ENCODE data around the gene RAP1GDS1. TPM values are rescaled to one million over a fixed set of nuclear protein-coding genes. Genes with fewer than 3 reads are reported as not detected.
A peak's percentile ranks its signal among the peaks of the same experiment; 100 is the strongest.

Gene RAP1GDS1
- polyA plus RNA-seq, 1 donor (not counting 4 experiments of a cell fraction or from before 2014, with no cell fraction given) = 58.1 TPM

DNA sequence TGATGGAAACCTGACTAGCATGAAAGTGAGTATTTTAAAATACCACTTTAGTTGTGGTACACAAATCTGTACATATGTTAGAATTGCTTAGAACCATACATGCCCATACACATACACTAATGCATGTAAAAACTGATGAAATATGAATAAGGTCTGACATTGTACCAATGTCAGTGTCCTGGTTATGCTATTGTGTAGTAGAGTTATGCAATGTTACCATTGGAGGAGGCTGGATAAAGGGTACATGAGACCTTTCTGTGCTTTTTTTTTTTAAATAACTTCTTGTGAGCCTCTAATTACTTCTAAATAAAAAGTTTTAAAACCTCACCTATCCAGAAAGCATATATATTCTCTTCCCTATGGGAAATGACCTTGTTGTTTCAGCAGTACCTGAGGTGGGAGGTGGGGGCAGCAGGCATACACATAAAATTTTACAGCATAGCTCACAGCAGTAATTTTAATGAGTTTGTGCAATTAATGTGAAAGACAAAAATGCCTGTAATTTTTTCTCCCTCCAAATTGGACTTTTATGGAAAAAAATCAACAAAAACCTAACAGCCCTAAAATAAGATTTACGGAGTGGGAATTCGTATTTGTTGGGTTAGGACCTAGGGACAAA, 97.6 kb downstream of the RAP1GDS1 start:
- Histone ChIP-seq H3K4me1 (ENCODE audit: control insufficient read depth, extremely low read depth, insufficient read depth, low read length) (peaks cover 9% of the 10 kb centered on the region), H4K20me1 (ENCODE audit: control insufficient read depth, extremely low read depth, insufficient read depth, low read length) (no peaks in the 10 kb centered on the region), H3K9ac (ENCODE audit: control insufficient read depth, extremely low read depth, insufficient read depth, low read length) (no peak overlapping the region), H3K27ac (ENCODE audit: control insufficient read depth, insufficient read depth, low read length) (no peak overlapping the region), H3K36me3 (ENCODE audit: control insufficient read depth in 2 of 2, extremely low read depth in 1 of 2, insufficient read depth in 2 of 2, low read length in 2 of 2) (no peaks in the 10 kb centered on the region), H3K9me1 (ENCODE audit: control insufficient read depth, extremely low read depth, insufficient read depth, low read length) (no peaks in the 10 kb centered on the region), H3K4me2 (ENCODE audit: control insufficient read depth, extremely low read depth, insufficient read depth, low read depth, low read length) (no peak overlapping the region), H3K4me3 (ENCODE audit: control insufficient read depth in 2 of 3, extremely low read depth in 1 of 3, insufficient read depth in 2 of 3, low read depth in 1 of 3, low read length in 3 of 3) (no peak overlapping the region), H3K9me3 (ENCODE audit: control insufficient read depth, low read depth, low read length) (no peaks in the 10 kb centered on the region), H3K79me2 (ENCODE audit: control insufficient read depth, insufficient read depth, low read length) (peaks cover 1% of the 10 kb centered on the region), H3K27me3 (ENCODE audit: control insufficient read depth, extremely low read depth, insufficient read depth, low read length) (no peaks in the 10 kb centered on the region), H2AFZ (ENCODE audit: control insufficient read depth, low read length) (no peak overlapping the region)
- TF ChIP-seq, protein P1, sequence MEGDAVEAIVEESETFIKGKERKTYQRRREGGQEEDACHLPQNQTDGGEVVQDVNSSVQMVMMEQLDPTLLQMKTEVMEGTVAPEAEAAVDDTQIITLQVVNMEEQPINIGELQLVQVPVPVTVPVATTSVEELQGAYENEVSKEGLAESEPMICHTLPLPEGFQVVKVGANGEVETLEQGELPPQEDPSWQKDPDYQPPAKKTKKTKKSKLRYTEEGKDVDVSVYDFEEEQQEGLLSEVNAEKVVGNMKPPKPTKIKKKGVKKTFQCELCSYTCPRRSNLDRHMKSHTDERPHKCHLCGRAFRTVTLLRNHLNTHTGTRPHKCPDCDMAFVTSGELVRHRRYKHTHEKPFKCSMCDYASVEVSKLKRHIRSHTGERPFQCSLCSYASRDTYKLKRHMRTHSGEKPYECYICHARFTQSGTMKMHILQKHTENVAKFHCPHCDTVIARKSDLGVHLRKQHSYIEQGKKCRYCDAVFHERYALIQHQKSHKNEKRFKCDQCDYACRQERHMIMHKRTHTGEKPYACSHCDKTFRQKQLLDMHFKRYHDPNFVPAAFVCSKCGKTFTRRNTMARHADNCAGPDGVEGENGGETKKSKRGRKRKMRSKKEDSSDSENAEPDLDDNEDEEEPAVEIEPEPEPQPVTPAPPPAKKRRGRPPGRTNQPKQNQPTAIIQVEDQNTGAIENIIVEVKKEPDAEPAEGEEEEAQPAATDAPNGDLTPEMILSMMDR (optimal IDR thresholded peaks at IDR 0.05 in 1 of 3, IDR thresholded peaks at IDR 0.05 in 1 of 3, conservative IDR thresholded peaks at IDR 0.05 in 1 of 3; ENCODE audit: extremely low read depth in 1 of 3, insufficient read depth in 2 of 3, low read length in 3 of 3) = no peak
- no peak for TF ChIP-seq EZH2 (IDR thresholded peaks at IDR 0.05; ENCODE audit: low read length)
- FAIRE-seq = peak; percentile 20
- dilution Hi-C loops (cut with MboI; ENCODE audit: extremely low pct_ligation_motif_present, low sequenced_read_pairs) = no loop called here
- DNase-seq (ENCODE audit: low read depth, low spot score) = no peak

DNA sequence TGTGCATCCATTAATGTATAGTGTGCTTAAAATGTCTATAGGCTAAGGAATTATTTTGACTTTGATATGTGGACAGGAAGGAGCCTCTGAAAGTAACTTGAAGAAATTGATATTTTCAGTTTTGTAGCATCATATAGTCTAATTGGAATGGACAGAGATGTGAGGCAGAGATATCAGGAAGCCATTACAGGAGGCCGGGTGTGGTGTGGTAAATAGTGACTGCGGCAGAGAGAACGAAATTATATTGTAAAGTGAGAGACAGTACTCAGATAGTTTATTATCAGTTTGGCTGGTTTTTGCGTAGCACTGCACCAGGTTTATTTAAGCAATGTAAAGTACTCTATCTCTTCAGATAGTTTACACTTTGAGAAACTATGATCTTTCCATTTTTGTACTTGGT, 98.5 kb downstream of the RAP1GDS1 start:
- TF ChIP-seq, protein P1 (optimal IDR thresholded peaks at IDR 0.05 in 1 of 3, IDR thresholded peaks at IDR 0.05 in 1 of 3, conservative IDR thresholded peaks at IDR 0.05 in 1 of 3; ENCODE audit: extremely low read depth in 1 of 3, insufficient read depth in 2 of 3, low read length in 3 of 3) = no peak
- TF ChIP-seq EZH2 (IDR thresholded peaks at IDR 0.05; ENCODE audit: low read length) = no peak
- Histone ChIP-seq H3K9ac (ENCODE audit: control insufficient read depth, extremely low read depth, insufficient read depth, low read length) (no peak overlapping the region), H3K9me1 (ENCODE audit: control insufficient read depth, extremely low read depth, insufficient read depth, low read length) (no peaks in the 10 kb centered on the region), H3K4me3 (ENCODE audit: control insufficient read depth in 2 of 3, extremely low read depth in 1 of 3, insufficient read depth in 2 of 3, low read depth in 1 of 3, low read length in 3 of 3) (no peak overlapping the region), H3K4me1 (ENCODE audit: control insufficient read depth, extremely low read depth, insufficient read depth, low read length) (peaks cover 9% of the 10 kb centered on the region), H2AFZ (ENCODE audit: control insufficient read depth, low read length) (no peak overlapping the region), H4K20me1 (ENCODE audit: control insufficient read depth, extremely low read depth, insufficient read depth, low read length) (no peaks in the 10 kb centered on the region), H3K9me3 (ENCODE audit: control insufficient read depth, low read depth, low read length) (no peaks in the 10 kb centered on the region), H3K79me2 (ENCODE audit: control insufficient read depth, insufficient read depth, low read length) (peaks cover 1% of the 10 kb centered on the region), H3K27ac (ENCODE audit: control insufficient read depth, insufficient read depth, low read length) (no peak overlapping the region), H3K27me3 (ENCODE audit: control insufficient read depth, extremely low read depth, insufficient read depth, low read length) (no peaks in the 10 kb centered on the region), H3K4me2 (ENCODE audit: control insufficient read depth, extremely low read depth, insufficient read depth, low read depth, low read length) (no peak overlapping the region), H3K36me3 (ENCODE audit: control insufficient read depth in 2 of 2, extremely low read depth in 1 of 2, insufficient read depth in 2 of 2, low read length in 2 of 2) (no peaks in the 10 kb centered on the region)
- DNase-seq (ENCODE audit: low read depth, low spot score) = no peak
- FAIRE-seq = no peak
- dilution Hi-C loops (cut with MboI; ENCODE audit: extremely low pct_ligation_motif_present, low sequenced_read_pairs) = no loop called here
